Ovary (tissue), 3 donors: Measurements from ENCODE around the gene IL11RA.

ENCODE experiments used
- POLR2A ChIP-seq: fragments of 450-650 bp; IDR thresholded peaks from one replicate; pipeline ENCODE4 v1.6.1; 2017; ENCODE audit warnings: antibody characterized with exemption, mild to moderate bottlenecking, moderate library complexity
- TF ChIP-seq, protein P1 (sequence below), 3 donors: fragments of 450-650 bp in 2 of 3; fragments of 200-600 bp in 1 of 3; IDR thresholded peaks; one replicate each; pipeline versions ENCODE4 v1.5.1 to v1.8.0; 2016 to 2022; ENCODE audit warnings: antibody characterized with exemption in 3 of 3, mild to moderate bottlenecking in 1 of 3
- donor health status: DM: no; HTN: no; CAD: no.

DNA sequence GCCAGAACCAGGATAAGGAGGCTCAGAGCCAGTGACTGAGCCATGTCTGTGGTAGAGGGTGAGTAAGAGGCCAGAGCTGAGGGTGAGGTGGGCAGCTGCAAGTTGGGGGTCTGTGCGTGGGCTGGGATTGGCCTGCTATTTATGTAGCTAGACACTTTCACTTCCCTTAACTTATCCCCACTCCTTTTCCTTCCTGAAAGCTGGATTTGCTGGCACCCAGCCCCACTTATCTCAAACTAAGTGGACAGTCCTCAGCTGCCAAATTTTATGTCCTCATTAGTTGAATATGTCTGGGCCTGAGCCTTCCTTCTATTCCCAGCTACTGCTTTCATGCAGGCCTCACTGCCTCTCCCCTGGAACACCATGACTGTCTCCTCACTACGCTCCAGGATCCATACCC is 58.0 kb downstream of the IL11RA start, which contains the start of gene CCL21:
- TF ChIP-seq, protein P1, sequence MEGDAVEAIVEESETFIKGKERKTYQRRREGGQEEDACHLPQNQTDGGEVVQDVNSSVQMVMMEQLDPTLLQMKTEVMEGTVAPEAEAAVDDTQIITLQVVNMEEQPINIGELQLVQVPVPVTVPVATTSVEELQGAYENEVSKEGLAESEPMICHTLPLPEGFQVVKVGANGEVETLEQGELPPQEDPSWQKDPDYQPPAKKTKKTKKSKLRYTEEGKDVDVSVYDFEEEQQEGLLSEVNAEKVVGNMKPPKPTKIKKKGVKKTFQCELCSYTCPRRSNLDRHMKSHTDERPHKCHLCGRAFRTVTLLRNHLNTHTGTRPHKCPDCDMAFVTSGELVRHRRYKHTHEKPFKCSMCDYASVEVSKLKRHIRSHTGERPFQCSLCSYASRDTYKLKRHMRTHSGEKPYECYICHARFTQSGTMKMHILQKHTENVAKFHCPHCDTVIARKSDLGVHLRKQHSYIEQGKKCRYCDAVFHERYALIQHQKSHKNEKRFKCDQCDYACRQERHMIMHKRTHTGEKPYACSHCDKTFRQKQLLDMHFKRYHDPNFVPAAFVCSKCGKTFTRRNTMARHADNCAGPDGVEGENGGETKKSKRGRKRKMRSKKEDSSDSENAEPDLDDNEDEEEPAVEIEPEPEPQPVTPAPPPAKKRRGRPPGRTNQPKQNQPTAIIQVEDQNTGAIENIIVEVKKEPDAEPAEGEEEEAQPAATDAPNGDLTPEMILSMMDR (IDR thresholded peaks at IDR 0.05) = no peak
- no peak for TF ChIP-seq POLR2A
